K562 (cell line): ENCODE results near the gene BRINP1. TPM values are rescaled to one million over a fixed set of nuclear protein-coding genes. Genes with fewer than 3 reads are reported as not detected.

Experiments used
- ATAC-seq: fragments of 200-7000 bp; cut with Tn5 transposase; 3 replicates; pipeline ENCODE4 v1.9.1; 2020; ENCODE audit warnings: moderate library complexity
- BruUV-seq: library from RNA; stranded (reverse); fragments of 400-500 nt; replicated peaks from 2 replicates; lab custom pipeline; 2021; lab: Mats Ljungman, UMichigan
- CTCF ChIA-PET: fragments of 300-600 bp; formaldehyde crosslinking; extraction: SDS; loops from one replicate; lab custom pipeline; 2021; ENCODE audit warnings: low intra/inter-chr PET ratio; lab: Yijun Ruan, JAX
- POLR2A ChIA-PET: fragments of 300-600, 350-650 bp; sonication (Branson Sonifier 250); formaldehyde crosslinking; extraction: SDS; loops from one replicate; lab custom pipeline; 2021; ENCODE audit warnings: antibody characterized with exemption, inconsistent platforms; lab: Yijun Ruan, JAX
- DNase-seq, 4 experiments: peaks; one replicate each; pipeline versions ENCODE4 v3.0.0 to v3.0.0-alpha.2; 2011 to 2018; ENCODE audit warnings: low spot score in 3 of 4, mixed read lengths in 3 of 4; ENCODE audit errors: extremely low read depth in 1 of 4
- FAIRE-seq: peaks from 2 replicates; lab custom pipeline; 2011; peaks lifted over from hg19 to GRCh38; lab: Jason Lieb, UNC
- H2AFZ ChIP-seq: 2 replicates; pipeline ENCODE4 v1.6.0; 2011; ENCODE audit warnings: low read depth, low read length, control low read depth, inconsistent platforms
- H3K27ac ChIP-seq: fragments of 200-600 bp; 3 replicates; pipeline ENCODE4 v1.8.0; 2011; ENCODE audit warnings: low read depth, mild to moderate bottlenecking, control low read depth, inconsistent platforms, low read length, moderate library complexity, mixed read lengths; ENCODE audit errors: extremely low read depth
- H3K27me3 ChIP-seq, 2 experiments: fragments of 300-600 bp in 1 of 2; 2 replicates in 1 of 2; 3 replicates in 1 of 2; pipeline versions ENCODE4 v1.6.0 to v1.8.0; 2011; ENCODE audit warnings: inconsistent platforms in 2 of 2, low read length in 2 of 2, mild to moderate bottlenecking in 1 of 2, mixed read lengths in 1 of 2, moderate library complexity in 1 of 2; ENCODE audit not compliant: control insufficient read depth in 2 of 2, insufficient read depth in 2 of 2
- H3K36me3 ChIP-seq: fragments of 300-600 bp; 3 replicates; pipeline ENCODE4 v1.8.0; 2011; ENCODE audit warnings: mild to moderate bottlenecking, low read length, inconsistent platforms; ENCODE audit not compliant: control insufficient read depth, insufficient read depth
- H3K4me1 ChIP-seq, 2 experiments: fragments of 200-600 bp in 1 of 2; replicated peaks in 1 of 2; 2 replicates in 1 of 2; 3 replicates in 1 of 2; pipeline versions ENCODE4 v1.5.1 to v1.8.0; 2011; ENCODE audit warnings: inconsistent platforms in 2 of 2, low read length in 2 of 2, mild to moderate bottlenecking in 1 of 2, mixed read lengths in 1 of 2, moderate library complexity in 1 of 2; ENCODE audit not compliant: control insufficient read depth in 2 of 2, insufficient read depth in 2 of 2
- H3K4me2 ChIP-seq: 2 replicates; pipeline ENCODE4 v1.6.1; 2011; ENCODE audit warnings: low read length, control low read depth, inconsistent platforms, mixed read lengths; ENCODE audit not compliant: insufficient read depth
- H3K4me3 ChIP-seq: fragments of 200-600 bp; sonication (generic), shearing (Covaris generic); 2 replicates; pipeline ENCODE4 v1.5.1; 2016; ENCODE audit warnings: control low read depth, inconsistent platforms
- H3K79me2 ChIP-seq: fragments of 200-600 bp; 3 replicates; pipeline ENCODE4 v1.8.0; 2011; ENCODE audit warnings: low read length, inconsistent platforms; ENCODE audit not compliant: control insufficient read depth, insufficient read depth
- H3K9ac ChIP-seq, 2 experiments: 2 replicates each; pipeline versions ENCODE4 v1.6.0 to v1.6.1; 2011; ENCODE audit warnings: low read depth in 2 of 2, low read length in 2 of 2, control low read depth in 1 of 2, inconsistent platforms in 1 of 2, mild to moderate bottlenecking in 1 of 2, mixed read lengths in 1 of 2; ENCODE audit not compliant: insufficient read depth in 1 of 2
- H3K9me1 ChIP-seq: one replicate; pipeline ENCODE4 v1.6.0; 2011; ENCODE audit warnings: inconsistent platforms, mild to moderate bottlenecking, low read length, moderate library complexity; ENCODE audit not compliant: control insufficient read depth, insufficient read depth
- H3K9me3 ChIP-seq: replicated peaks from 2 replicates; pipeline ENCODE4 v1.5.1; 2011; ENCODE audit warnings: low read depth, low read length, inconsistent platforms; ENCODE audit not compliant: control insufficient read depth, insufficient read depth
- H4K20me1 ChIP-seq: replicated peaks from 2 replicates; pipeline ENCODE4 v1.6.1; 2011; ENCODE audit warnings: low read length, inconsistent platforms, mixed read lengths; ENCODE audit not compliant: control insufficient read depth, insufficient read depth
- ARID2 ChIP-seq: fragments of 450-650 bp; IDR thresholded peaks from 2 replicates; pipeline ENCODE4 v1.6.1; 2017; ENCODE audit warnings: antibody characterized with exemption, mild to moderate bottlenecking
- LCOR ChIP-seq: sonication (generic); formaldehyde crosslinking; IDR thresholded peaks from 2 replicates; pipeline ENCODE4 v1.8.0; 2022; ENCODE audit warnings: mild to moderate bottlenecking, missing genetic modification reagents
- MCM5 ChIP-seq: fragments of 450-650 bp; IDR thresholded peaks from 2 replicates; pipeline ENCODE4 v1.6.1; 2016; ENCODE audit warnings: low read depth
- MEF2D ChIP-seq: conservative IDR thresholded peaks from 2 replicates; pipeline ENCODE4 v1.6.1; 2016; ENCODE audit warnings: low read depth, missing genetic modification characterization, missing compliant biosample characterization
- NR1H2 ChIP-seq: sonication (generic); formaldehyde crosslinking; IDR thresholded peaks from 2 replicates; pipeline ENCODE4 v1.4.0; 2020; ENCODE audit warnings: mild to moderate bottlenecking, missing genetic modification reagents
- PHB ChIP-seq: fragments of 250-450 bp; sonication (Bioruptor Pico); IDR thresholded peaks from 2 replicates; pipeline ENCODE4 v1.5.0; 2021
- PHB2 ChIP-seq: fragments of 450-650 bp; IDR thresholded peaks from 2 replicates; pipeline ENCODE4 v1.6.1; 2017; ENCODE audit warnings: low read depth
- POLR2A ChIP-seq: fragments of 450-650 bp; conservative IDR thresholded peaks from 2 replicates; pipeline ENCODE4 v1.6.1; 2016
- TCF7 ChIP-seq: sonication (generic); IDR thresholded peaks from 2 replicates; pipeline ENCODE4 v1.6.1; 2016; ENCODE audit warnings: antibody characterized with exemption, borderline replicate concordance
- ZKSCAN3 ChIP-seq: fragments of 250-450 bp; sonication (Bioruptor Pico); IDR thresholded peaks from 2 replicates; pipeline ENCODE4 v1.4.0; 2020
- ZNF232 ChIP-seq: sonication (generic); formaldehyde crosslinking; IDR thresholded peaks from 2 replicates; pipeline ENCODE4 v1.8.0; 2022; ENCODE audit warnings: mild to moderate bottlenecking, missing genetic modification reagents
- ZNF347 ChIP-seq: fragments of 450-650 bp; formaldehyde crosslinking; IDR thresholded peaks from 2 replicates; pipeline ENCODE4 v1.4.0; 2020; ENCODE audit warnings: low read depth, mild to moderate bottlenecking, moderate library complexity
- ZNF57 ChIP-seq: fragments of 450-650 bp; formaldehyde crosslinking; IDR thresholded peaks from 2 replicates; pipeline ENCODE4 v1.4.0; 2020; ENCODE audit warnings: mild to moderate bottlenecking, moderate library complexity
- WGBS: fragments of 100-300 bp; shearing (Covaris generic); methylation state at CpG from one replicate; pipeline ENCODE4 v1.1.6; 2016; ENCODE audit warnings: low coverage, mixed read lengths; ENCODE audit not compliant: insufficient coverage; ENCODE audit errors: missing lambda C conversion rate; 5-methylcytosine and 5-hydroxymethylcytosine counted together
- in situ Hi-C: fragments of 300-500 bp; cut with MboI; formaldehyde crosslinking; loops from 4 replicates; pipeline ENCODE4 v1.15.0; 2018; ENCODE audit warnings: inconsistent platforms, mixed read lengths
- intact Hi-C: fragments of 100-400 bp; cut with micrococcal nuclease; formaldehyde crosslinking; loops from 2 replicates; pipeline ENCODE4 v1.14.2; 2022
- polyA plus RNA-seq, 8 experiments: library from polyadenylated mRNA; depleted of rRNA in 4 of 8; stranded (reverse) in 5 of 8; unstranded in 3 of 8; fragments of >200 nt; fragmentation: Nextera tagmentation in 2 of 8; fragmentation: Illumina TruSeq in 1 of 8; extraction: Ambion mirVana in 2 of 8; extraction: Trizol in 1 of 8; gene quantifications; 2 replicates each; pipeline versions ENCODE4 v1.2.1 to v1.2.3, GENCODE V29; 2011 to 2014; ENCODE audit warnings: inconsistent platforms in 1 of 8, missing spikeins in 1 of 8
- total RNA-seq, 7 experiments: library from RNA; depleted of rRNA in 6 of 7; stranded (reverse); fragments of >200 nt in 6 of 7; fragmentation: Illumina TruSeq in 2 of 7; extraction: Trizol in 2 of 7; gene quantifications; 2 replicates each; pipeline versions ENCODE4 v1.2.1 to v1.2.3, GENCODE V29; 2011 to 2021; ENCODE audit warnings: low replicate concordance in 1 of 7
- TF ChIP-seq, protein P1 (sequence below): fragments of 450-650 bp; conservative IDR thresholded peaks from 2 replicates; pipeline ENCODE4 v1.6.1; 2016; ENCODE audit warnings: missing genetic modification characterization, low read depth, mild to moderate bottlenecking, missing compliant biosample characterization, moderate library complexity

Gene BRINP1
- total and polyA plus RNA-seq, 9 of the 15 experiments (the other 6 are each of a cell fraction or from before 2014, with no cell fraction given): not detected

- POLR2A ChIA-PET: no interaction called here
- H3K79me2 ChIP-seq: no peaks in the 10 kb centered on the region
Measured at GRCh38 chr9:119213471-119213870, 155.8 kb downstream of the BRINP1 start.

More at GRCh38 chr9:119213471-119213870, 155.8 kb downstream of the BRINP1 start:
- TF ChIP-seq TCF7 (no peak), NR1H2 (CRISPR knock-in tag) (no peak), PHB (CRISPR knock-in tag) (no peak), LCOR (no peak), ZNF232 (CRISPR knock-in tag) (no peak), ZKSCAN3 (CRISPR knock-in tag) (no peak), POLR2A (no peak), ARID2 (no peak), MCM5 (no peak), ZNF57 (CRISPR knock-in tag) (no peak), ZNF347 (CRISPR knock-in tag) (no peak), MEF2D (tag) (no peak), PHB2 (no peak)
- TF ChIP-seq, protein P1, sequence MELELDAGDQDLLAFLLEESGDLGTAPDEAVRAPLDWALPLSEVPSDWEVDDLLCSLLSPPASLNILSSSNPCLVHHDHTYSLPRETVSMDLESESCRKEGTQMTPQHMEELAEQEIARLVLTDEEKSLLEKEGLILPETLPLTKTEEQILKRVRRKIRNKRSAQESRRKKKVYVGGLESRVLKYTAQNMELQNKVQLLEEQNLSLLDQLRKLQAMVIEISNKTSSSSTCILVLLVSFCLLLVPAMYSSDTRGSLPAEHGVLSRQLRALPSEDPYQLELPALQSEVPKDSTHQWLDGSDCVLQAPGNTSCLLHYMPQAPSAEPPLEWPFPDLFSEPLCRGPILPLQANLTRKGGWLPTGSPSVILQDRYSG (tag): no peak
- TF ChIP-seq, all 486 proteins: peak for 0
- intact Hi-C loops: no loop called here
- BruUV-seq: no TSS peak
- WGBS: 0% methylated on average over 1 of the region's 1 CpG
- H3K36me3 ChIP-seq: no peaks in the 10 kb centered on the region
- no peak overlapping the region for H2AFZ ChIP-seq
- H3K27me3 ChIP-seq: no peaks in the 10 kb centered on the region
- FAIRE-seq (no peak), DNase-seq (no peak), ATAC-seq (no peak)
- H3K4me2 ChIP-seq: no peak overlapping the region
- no peak overlapping the region for H3K9ac ChIP-seq
- no peaks in the 10 kb centered on the region for H3K9me1 ChIP-seq
- no peaks in the 10 kb centered on the region for H3K9me3 ChIP-seq
- no peaks in the 10 kb centered on the region for H4K20me1 ChIP-seq
- no peak overlapping the region for H3K4me3 ChIP-seq
- CTCF ChIA-PET: no interaction called here
- no peak overlapping the region for H3K27ac ChIP-seq
- in situ Hi-C loops: no loop called here
- no peaks in the 10 kb centered on the region for H3K4me1 ChIP-seq
